M059J (cell line): ENCODE results near the gene SLC44A4. TPM values are rescaled to one million over a fixed set of nuclear protein-coding genes. Genes with fewer than 3 reads are reported as not detected.
A peak's percentile ranks its signal among the peaks of the same experiment; 100 is the strongest.

Experiments
- DNase-seq: peaks from one replicate; pipeline ENCODE4 v3.0.0-alpha.2; 2012; ENCODE audit warnings: low read depth
- total RNA-seq: library from RNA; depleted of rRNA; stranded (reverse); fragments of >200 nt; shearing (Covaris generic); gene quantifications from 2 replicates; pipeline ENCODE4 v1.2.3, GENCODE V29; 2014

SLC44A4 gene
- total RNA-seq, 1 experiment from 2014 or later, result 0.20 TPM

DNA sequence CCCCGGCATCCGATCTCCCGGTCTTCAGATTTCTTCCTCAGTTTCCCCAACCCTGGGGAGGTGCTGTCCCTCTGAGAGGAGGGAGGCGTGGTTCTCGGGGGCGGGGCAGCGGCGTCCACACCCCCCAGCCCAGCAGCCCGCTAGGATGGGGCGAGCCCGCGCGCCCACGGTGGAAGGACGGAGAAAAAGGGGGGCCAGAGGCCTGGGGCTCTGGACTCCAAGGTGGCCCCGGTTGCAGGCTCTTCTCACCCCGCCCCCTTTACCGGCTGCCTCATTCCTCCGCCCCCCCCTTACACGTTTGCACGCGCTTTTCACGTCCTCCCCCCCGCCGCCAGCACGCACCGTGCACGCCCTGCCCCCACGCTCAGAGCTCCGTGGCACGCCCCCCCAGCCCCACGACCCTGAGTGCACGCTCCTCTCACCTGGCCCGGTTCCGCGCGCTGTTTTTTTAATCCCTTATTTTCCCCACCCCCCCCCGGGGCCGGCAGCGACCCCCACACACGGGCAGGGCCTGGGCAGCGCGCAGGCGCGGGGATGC, 22.7 kb upstream of the SLC44A4 start:
- DNase-seq, result peak; percentile 62

DNA sequence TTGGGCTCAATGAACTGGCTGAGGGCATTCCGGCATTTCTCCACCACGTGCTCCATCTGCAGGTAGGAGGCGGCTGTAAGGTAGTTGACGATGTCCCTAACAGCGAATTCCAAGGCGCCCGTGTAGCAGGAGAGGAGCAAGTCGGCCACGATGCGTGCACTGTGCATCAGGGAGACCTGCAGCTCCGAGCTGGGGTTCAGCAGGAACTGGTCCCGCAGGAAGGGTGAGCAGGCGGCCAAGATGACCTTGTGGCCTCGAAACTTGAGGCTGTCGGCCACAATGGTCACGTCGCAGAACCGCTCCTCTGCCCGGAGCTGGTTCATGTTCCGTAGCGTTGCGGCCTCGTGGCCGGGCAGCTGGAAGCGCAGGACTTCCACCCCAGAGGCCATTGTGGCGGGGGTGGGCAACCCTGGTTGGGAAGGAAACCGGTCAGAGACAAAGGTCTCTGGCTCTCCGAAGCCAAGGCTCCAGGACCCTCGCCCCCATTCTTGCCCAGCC, 22.2 kb upstream of the SLC44A4 start:
- DNase-seq, result no peak

DNA sequence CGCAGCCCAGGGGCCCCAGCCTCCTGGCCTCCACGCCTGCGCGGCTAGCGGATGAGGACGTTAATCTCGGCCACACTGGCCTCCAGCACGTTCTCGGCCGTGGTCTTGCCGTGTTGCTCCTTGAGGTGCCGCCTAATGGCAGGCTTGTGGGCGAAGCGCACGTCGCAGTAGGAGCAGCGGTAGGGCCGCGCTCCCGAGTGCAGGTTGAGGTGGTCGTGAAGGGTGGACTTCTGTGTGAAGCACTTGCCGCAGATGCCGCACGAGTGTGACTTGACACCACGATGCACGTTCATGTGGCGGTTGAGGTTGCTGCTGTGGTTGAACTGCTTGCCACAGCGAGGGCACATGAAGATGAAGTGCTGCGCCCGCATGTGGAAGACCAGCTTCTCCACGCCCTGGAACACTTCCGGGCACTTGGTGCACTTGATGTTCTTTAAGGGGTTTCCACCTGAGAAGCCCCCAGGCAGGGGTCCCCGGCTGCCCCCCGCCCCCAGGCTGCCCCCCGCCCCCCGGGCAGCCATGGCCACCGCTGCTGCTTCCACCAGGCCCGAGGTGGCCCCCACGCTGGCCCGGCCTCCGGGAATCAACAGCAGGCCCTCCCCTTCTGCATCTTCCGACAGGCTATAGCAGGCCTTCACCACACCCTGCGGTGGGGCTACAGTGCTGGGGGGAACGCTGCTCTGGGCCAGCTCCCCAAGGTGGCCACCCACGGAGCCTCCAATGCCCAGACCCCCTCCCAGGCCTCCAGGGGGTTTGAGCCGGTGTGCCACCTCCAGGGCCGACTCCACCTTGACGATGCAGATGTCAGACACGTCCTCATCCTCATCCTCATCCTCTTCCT, 21.3 kb upstream of the SLC44A4 start:
- DNase-seq, result no peak

DNA sequence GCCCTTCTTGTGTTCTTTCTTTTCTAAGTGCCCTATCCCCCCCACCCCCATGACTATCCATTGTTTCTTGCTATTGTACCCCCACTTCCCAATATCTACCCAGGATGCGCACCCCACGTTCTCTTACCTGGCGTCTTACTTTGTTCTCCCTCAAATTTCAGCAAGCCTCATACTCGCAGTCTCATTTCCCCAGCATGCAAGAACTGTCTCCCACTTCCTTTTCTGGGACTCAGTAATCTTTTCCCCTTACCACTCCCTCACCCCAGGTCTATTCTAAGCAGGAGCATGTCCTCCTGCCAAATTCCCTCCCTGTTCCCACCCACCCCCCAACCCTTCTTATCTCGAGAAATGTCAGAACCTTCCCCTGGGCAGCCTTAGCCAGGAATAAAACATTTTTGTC, 20.4 kb upstream of the SLC44A4 start:
- no peak for DNase-seq

DNA sequence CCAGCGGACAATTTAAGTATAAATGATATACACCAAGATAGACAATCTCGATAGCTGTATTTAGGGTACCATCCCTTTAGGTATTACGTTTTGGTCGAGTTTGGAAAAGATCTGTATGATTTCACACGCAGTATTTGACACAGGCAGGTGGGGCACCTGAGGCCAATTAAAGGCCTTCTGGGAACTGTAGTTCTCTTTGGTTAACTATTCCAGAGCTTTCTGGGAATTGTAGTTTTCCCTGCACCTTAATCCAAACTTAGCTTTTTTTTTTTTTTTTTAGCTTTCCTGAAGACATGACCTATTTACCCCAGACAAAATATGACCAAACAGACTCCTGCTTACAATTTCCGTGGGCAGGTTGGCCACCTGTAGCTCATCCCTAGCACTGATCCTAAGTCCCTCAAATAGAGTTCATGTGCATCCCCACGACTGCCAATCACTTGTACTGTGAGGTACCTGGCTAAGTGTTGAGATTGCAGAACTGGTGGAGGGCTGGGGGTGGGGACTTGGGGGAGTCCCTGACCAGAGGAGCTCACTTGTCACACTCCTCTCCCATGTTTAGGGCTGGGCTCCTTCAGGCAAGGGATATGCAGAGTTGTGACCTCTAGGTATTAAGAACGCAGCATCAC, 19.7 kb upstream of the SLC44A4 start:
- DNase-seq, result peak; percentile 78

DNA sequence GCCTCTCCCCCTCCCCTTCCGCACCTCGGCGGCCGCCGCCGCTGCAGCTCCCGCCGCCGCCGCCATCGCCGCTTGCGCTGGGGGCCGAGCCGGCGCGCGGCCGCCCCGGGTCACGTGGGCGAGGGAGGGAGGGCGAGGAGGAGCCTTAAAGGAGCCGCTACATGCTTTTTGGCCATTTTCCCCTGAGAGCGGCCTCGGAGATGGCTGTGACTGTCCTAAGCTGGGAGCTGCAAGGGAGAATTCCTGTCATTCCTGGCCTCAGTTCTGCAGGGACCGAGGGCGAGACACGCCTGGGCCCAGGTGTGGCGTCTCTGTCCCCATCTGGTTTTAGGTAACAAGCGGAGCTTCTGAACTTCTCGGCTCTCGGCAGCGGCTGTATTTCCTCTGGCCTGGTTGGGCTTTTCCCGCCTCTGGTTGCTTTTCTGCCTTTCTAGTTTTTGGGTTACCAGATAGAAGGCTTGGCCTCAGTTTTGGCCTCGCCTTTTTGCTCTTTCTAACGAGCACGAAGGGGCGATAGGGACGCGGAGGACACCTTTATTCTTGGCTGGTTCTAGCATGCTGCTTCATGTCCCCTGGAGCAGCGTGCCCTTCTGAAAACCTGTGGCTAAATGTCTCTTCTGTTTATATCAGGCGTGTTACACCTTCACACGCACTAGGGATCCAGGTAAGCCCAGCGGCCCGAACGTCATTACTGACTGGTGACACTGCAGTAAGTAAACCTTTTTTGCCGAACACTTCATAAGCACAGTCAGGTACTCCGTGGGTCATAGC, 19.0 kb upstream of the SLC44A4 start, which contains the start of gene EHMT2:
Gene EHMT2 (minus strand): TSS at position 87 of the 771 bp plus-strand sequence. CDS start 21 bp downstream, at position 66.
- peak; percentile 87 for DNase-seq

DNA sequence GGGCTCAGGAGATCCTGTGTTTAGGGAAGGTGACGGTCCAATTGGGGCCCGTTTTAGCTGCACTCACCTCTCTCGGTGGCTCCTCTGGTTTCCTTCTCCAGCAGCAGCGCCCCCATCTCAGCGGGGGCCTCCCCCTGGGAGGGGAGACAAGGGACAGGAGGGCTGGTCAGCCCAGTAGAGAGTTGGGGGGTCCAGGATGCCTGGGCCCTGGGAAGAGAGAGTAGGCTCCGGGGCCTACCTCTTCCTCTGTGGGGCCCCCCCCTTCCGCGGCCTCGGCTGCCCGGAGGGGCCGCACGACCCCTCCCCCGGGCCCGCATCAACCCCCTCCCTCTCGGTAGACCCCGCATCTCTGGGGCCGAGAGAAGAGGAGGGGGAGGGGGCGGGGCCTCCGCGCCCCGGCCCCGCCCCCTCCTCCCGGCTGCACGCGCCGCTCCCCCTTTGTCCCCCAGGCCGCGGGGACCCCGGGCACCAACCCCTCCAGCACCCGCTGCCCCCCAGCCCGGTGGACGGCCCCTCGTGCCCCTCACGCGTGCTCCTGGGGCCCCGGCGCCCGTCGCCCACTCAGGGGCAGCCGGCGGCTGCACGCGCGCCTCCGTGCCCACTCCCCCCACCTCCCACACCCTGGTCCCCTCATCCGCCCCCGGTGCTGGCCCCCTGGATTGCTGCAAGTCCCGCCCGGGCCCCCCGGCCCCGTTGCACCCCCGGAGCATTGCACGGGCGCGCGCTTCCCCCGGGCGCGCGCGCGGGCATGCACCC, 18.2 kb upstream of the SLC44A4 start:
- DNase-seq, result no peak

DNA sequence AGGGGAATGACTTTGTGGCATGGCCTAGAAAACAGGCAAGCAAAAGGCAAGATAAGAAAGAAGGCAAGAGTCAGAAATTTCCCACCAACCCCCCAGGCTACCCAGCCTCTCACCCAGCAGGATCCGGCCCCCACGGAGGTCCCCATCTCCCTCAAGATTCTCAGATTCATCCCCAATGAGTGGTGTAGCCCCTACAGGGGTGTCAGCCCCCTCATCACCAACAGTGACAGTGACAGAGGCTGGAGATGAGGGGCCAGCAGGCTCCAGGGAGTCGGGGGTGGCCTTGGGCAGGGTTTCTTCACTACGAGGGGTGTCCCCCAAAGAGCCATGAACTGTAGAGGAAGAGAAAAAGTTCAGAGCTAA, 17.7 kb upstream of the SLC44A4 start:
- DNase-seq, result no peak

DNA sequence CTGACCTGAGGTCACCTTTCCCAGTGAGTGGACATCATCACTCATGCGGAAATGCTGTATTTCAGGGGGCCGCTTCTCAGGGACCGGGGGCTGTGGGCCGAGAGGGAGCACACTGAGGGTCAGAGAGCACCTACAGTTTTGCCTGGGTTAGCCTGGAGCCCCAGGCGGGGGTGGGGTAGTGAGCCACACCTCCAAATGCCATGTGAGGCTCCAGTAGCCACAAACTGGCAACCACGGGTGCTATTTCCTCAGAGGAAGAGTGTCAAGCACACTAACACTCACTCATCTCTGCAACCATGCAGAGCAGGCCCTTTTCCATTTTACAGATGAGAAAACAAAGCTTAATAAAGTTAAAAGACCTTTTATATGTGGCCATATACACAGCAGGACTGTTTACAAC, 14.0 kb upstream of the SLC44A4 start:
- no peak for DNase-seq

DNA sequence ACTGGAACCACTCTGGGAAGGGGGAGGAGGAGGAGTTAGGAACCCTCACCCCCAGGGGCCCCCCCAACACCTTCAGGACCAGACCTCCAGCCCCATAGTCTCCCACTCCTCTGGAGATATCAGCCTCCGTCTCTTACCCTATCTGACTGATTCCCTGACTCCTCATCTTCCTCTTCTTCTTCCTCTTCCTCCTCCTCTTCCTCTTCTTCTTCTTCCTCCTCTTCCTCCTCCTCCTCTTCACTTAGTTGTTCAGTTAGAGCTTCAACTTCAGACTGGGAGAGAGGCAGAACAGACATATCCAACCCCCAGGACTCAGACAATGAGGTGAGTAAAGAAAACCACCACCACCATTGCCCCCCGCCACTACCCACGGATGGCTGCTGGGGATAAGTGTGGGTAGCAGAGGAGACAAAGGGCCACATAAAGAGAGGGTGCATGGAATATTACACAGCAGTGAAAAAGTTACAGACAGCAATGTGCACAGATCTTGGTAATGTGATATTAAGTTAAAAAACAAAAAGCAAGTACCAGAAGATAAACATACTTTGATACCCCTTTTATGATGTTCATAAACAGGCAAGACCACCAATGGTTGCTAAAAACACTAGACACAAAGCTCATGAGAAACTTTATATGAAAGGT, 10.7 kb upstream of the SLC44A4 start:
- no peak for DNase-seq

DNA sequence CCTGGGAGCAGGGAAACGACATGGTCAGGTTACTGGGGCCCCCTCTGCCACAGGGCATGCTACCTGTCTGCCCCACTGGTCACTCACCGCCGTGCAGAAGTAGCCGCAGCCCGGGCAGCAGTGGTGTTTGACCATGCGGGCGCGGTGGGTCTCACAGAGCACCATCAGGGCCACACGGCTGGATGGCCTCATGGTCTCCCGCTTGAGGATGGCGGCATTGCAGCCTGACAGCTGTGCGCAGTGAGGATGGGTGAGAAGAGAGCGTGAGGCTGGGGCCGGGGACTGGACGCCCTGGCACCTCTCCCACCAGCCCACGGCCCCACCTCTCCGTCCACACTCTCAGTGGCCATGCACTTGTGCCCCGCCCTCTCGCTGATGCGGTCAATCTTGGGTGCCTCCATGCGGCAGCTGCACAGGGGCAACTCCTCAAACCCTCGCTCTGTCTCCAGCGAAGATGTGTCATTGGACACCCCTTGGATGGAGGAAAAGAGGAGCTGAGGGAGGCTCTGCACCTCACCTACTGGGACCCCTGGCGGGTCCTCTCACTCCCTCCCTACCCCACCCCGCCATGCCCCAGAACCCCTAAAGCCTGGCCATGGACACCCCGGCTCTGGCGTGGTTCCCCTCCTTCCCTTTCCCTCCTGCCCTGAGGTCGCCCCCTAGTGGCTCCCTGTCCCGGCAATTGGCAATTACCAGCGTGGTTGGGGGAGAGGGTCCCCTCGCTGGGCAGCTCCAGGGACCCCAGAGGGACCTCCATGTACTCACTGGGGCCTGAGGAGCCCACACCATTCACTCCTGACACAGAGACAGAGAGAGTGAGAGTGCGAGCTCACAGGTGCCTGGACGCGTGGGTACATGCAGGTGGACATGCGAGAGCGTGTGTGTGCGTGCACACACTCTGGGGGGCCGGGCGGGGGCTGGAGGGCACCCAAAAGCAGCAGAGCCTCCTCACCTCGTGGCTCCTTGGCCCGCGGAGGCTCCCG, 9.8 kb upstream of the SLC44A4 start:
- DNase-seq, result no peak

DNA sequence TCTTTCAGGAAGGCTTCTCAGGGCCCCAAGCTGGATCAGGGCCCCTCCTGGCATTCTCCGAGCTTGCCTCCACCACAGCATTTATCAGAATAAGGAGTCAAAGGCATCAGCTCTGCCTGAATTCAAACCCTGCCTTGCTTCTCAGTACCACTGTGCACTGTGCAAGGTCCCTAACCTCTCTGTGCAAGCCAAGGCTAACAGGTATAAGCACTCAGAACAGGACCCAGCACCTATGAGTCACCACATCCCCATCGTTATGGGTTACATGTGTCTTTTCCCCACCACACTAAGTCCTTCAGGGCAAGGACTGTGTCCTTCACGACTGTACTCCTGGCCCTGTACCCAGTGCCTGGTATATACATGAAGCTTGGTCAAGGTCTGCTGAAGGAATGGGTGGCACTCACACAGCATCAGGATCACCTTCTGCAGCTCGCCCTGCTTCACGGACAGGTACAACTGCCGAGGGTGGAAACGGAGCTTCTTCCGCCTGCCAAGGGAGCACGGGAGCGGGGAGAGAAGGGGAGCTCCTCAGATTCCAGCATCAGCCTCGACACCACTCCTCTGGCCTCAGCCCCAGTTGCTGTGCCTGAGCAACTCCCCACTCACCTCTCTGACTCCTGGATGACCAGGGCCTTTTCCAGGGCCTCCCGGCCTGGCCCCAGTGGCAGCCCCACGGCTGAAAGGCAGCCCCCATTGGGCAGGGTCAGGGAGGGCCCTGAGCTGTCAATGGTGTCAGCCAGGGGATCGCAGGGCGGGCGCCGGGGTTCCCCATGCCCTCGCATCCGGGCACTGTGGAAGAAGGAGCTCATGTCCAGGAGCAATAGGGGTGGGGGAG, 8.6 kb upstream of the SLC44A4 start:
- no peak for DNase-seq

DNA sequence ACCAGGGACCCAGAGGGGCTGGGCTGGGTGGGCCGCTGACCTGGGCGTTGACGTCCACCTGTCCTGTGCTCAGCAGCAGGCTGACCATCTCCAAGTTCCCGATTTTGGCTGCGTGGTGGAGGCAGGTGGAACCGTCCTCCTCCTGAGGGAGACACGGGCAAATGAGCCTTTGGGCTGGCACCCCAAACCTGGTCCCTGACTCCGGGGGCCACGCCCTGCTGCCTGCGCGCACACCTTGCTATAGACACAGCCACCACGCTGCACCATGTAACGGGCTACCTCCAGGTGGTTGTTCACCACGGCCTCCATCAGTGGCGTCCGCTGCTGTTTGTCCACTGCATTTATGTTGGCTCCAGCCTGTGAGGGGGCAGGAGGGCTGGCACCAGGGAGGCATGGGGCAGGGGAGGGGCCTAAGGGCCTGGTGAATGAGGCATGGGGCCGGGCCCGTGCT, 7.8 kb upstream of the SLC44A4 start:
- no peak for DNase-seq

DNA sequence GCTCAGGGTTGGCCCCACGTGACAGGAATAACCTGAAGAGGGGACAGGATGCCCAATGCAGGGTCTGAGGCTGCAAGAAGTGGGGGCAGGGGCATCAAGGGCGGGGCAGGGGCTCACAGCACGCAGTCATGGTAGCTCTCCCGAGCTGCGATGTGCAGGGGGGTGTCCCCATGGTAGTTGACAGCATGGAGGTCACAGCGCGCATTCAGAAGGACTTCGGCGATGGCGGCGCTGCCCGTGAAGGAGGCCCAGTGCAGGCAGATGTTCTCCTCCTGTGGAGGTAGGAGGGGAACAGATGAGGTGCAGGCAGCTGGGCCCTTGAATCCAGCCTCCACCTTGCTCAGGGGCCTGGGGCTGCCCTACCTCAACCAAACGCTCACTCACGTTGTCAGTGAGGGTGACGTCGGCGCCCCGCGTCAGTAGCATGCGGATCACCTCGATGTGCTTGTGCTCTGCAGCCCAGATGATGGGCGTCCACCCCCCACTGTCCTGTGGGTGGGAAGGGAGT, 5.8 kb upstream of the SLC44A4 start:
- DNase-seq, result no peak

DNA sequence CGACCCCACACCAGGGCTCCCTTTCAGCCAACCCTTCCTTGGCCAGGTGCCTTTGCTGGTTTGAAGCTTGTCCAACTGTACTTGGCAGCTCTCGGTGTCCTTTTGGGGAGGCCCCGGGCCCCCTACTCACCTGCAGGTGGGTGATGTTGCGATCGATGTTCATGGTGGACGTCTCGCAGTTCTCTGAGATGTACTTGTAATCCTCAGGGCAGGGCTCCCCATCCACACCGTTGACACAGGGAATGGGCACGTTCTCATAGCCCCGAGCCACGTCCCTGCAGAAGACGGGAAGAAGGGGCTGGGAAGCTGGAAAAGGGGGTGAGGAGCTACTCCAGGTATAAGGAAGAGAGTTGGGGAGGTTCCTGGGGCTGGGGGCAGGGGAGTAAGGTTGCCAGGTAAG, 4.9 kb upstream of the SLC44A4 start:
- DNase-seq, result no peak

DNA sequence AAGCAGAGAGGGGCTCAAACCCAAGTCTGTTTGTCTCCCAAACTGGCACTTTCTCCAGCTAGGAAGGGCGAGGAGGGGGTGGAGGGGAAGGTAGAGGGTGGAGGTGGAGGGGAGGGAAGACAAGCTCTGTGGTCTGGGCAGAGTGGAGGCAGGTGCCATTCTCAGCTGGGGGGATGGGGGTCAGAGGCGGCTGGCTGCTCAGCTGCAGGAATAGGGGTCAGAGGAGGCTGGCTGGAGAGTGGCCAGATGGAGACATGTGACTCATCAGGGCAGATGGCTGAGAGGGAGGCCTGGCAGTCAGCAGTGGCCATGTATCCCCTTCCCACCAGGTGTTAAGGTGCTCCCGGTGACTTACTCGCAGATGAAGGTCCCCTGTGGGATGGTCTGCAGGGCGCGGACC, 3.5 kb upstream of the SLC44A4 start:
- peak; percentile 58 for DNase-seq

DNA sequence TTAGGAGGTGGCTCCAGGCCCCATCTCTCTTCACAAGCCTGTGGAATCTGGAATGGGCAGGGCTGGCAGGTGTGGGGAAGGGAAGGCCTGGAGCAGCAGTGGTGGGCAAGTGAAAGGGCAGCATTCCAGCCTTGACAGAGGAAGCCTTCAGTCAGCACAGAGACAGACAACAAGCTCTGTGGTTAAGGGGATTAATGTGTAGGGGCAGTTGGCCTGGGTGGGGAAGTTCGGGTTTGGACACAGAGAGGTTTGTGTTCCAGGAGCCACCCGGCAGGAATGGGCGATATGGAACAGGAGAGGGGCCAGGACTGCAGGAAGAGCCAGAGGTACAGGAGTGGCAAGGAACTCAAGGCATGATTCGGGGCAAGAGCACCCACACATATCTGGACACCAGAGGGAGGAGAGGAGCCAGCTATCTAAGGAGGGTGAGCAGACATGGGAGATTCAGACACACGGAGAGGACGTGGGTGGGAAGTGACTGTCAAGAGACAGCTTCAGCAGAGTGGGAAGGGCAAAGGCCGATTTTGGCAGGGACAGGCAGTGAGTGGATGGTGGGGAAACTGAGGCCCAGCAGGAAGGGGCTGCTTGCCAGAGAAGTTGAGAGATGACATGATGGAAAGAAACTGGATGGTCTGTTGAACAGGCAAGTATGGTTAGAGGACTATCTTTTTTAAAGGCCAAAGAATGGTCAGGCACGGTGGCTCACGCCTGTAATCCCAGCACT, 2.5 kb upstream of the SLC44A4 start:
- DNase-seq, result no peak

DNA sequence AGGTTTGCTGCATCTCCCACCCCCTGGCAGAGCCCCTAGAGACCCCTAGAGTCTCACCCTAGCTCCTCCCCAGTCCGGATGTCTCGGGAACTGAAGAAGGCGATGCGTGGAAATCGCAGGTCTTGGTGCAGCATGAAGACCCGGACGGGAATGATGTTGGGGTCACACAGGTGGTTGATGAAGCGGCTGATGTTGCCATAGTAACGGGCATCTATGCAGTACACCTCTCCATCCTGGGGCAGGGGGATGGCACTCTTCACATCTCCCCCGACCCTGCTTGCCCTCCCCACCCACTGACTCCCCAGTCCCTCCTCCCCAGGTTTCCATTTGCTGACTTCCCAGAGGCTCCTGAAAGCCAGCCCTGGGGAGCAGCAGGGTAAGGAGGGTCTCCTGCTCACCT, 1.8 kb upstream of the SLC44A4 start:
- DNase-seq, result no peak
